LNCaP clone FGC (cell line): ENCODE results near the gene SPG7.

Source experiments
- DNase-seq: peaks from one replicate; pipeline ENCODE4 v3.0.0-alpha.2; 2011; ENCODE audit warnings: low read depth
- H3K4me3 ChIP-seq: 2 replicates; pipeline ENCODE4 v1.5.1; 2011; ENCODE audit warnings: mild to moderate bottlenecking, low read depth, low read length, control low read depth
- CTCF ChIP-seq: IDR thresholded peaks from 2 replicates; pipeline ENCODE4 v1.5.1; 2012; ENCODE audit warnings: mild to moderate bottlenecking; ENCODE audit not compliant: control insufficient read depth, insufficient read depth; ENCODE audit errors: extremely low read depth

Gene SPG7

GRCh38 chr16:89537549-89537925, 29.3 kb downstream of the SPG7 start:
- H3K4me3 ChIP-seq, result no peak overlapping the region
- TF ChIP-seq CTCF, result no peak
- DNase-seq, result no peak

- H3K4me3 ChIP-seq, result no peak overlapping the region
- no peak for TF ChIP-seq CTCF
- no peak for DNase-seq
Measured at GRCh38 chr16:89538286-89538685, 30.1 kb downstream of the SPG7 start.

GRCh38 chr16:89540557-89540956, 32.4 kb downstream of the SPG7 start:
- DNase-seq, result no peak
- no peak overlapping the region for H3K4me3 ChIP-seq
- TF ChIP-seq CTCF, result no peak

- DNase-seq, result no peak
- TF ChIP-seq CTCF, result no peak
- no peak overlapping the region for H3K4me3 ChIP-seq
Measured at GRCh38 chr16:89541792-89542191, 33.6 kb downstream of the SPG7 start.

GRCh38 chr16:89544113-89544512, 35.9 kb downstream of the SPG7 start:
- no peak overlapping the region for H3K4me3 ChIP-seq
- no peak for TF ChIP-seq CTCF
- no peak for DNase-seq

- no peak for TF ChIP-seq CTCF
- no peak overlapping the region for H3K4me3 ChIP-seq
- DNase-seq, result no peak
Measured at GRCh38 chr16:89544713-89545043, 36.5 kb downstream of the SPG7 start.

- no peak overlapping the region for H3K4me3 ChIP-seq
- no peak for TF ChIP-seq CTCF
- no peak for DNase-seq
Measured at GRCh38 chr16:89545044-89545830, 37.0 kb downstream of the SPG7 start.
